NT2/D1 (cell line): ENCODE data around the gene DMPK.
A peak's percentile ranks its signal among the peaks of the same experiment; 100 is the strongest.
"Not testable (repeated sequence)": the region's sequence is repeated elsewhere in the genome, so short reads cannot be mapped to it uniquely, and the experiment has no call there.

Experiments used
- DNase-seq: peaks from one replicate; pipeline ENCODE4 v3.0.0-alpha.2; 2011; ENCODE audit warnings: low read depth, low spot score
- H3K27me3 ChIP-seq: 2 replicates; pipeline ENCODE4 v1.6.0; 2011; ENCODE audit warnings: mild to moderate bottlenecking; ENCODE audit not compliant: insufficient read length, insufficient read depth
- H3K36me3 ChIP-seq: 2 replicates; pipeline ENCODE4 v1.6.1; 2011; ENCODE audit warnings: mild to moderate bottlenecking, low read length, mixed read lengths; ENCODE audit not compliant: insufficient read depth, insufficient read length
- H3K4me1 ChIP-seq: 2 replicates; pipeline ENCODE4 v1.5.1; 2011; ENCODE audit not compliant: insufficient read depth, insufficient read length
- H3K4me3 ChIP-seq: 2 replicates; pipeline ENCODE4 v1.5.1; 2011; ENCODE audit warnings: low read depth; ENCODE audit not compliant: insufficient read length
- H3K9ac ChIP-seq: 2 replicates; pipeline ENCODE4 v1.6.0; 2011; ENCODE audit warnings: low read depth; ENCODE audit not compliant: insufficient read length
- H3K9me3 ChIP-seq: 2 replicates; pipeline ENCODE4 v1.5.1; 2011; ENCODE audit warnings: mild to moderate bottlenecking, low read length; ENCODE audit not compliant: insufficient read depth
- SUZ12 ChIP-seq: IDR thresholded peaks from 2 replicates; pipeline ENCODE4 v1.6.1; 2011; ENCODE audit not compliant: insufficient read length, insufficient read depth; ENCODE audit errors: extremely low read depth
- YY1 ChIP-seq: IDR thresholded peaks from 2 replicates; pipeline ENCODE4 v1.6.1; 2011; ENCODE audit not compliant: insufficient read length, insufficient read depth
- ZNF274 ChIP-seq: IDR thresholded peaks from 2 replicates; pipeline ENCODE4 v1.6.1; 2011; ENCODE audit warnings: mild to moderate bottlenecking, low read depth, low read length

DMPK gene

DNA sequence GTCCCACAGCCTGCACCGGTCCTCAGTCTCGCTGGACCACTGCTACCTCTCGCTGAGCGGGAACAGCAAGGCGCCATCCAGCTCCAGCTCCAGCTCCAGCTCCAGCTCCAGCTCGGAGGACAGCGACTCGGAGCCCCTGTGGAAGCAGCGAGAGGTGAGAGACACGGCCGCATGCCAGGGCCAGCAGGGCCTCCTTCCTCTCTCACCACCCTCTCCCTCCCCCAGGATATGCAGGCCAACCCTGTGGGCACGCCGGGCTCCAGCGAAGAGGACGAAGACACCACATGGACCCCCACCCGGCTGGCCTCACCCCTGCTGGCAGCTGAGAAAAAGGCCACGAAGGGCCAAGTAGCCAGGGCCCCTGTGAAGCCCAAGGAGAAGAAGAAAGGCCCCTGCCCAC, 20.6 kb downstream of the DMPK start:
- Histone ChIP-seq H3K27me3 (peaks cover 3% of the 10 kb centered on the region), H3K4me1 (peaks cover 13% of the 10 kb centered on the region), H3K36me3 (peaks cover 8% of the 10 kb centered on the region), H3K4me3 (no peak overlapping the region), H3K9me3 (no peaks in the 10 kb centered on the region), H3K9ac (peak overlapping the region; percentile 8)
- TF ChIP-seq SUZ12 (no peak), ZNF274 (no peak), YY1 (no peak)
- DNase-seq = no peak

DNA sequence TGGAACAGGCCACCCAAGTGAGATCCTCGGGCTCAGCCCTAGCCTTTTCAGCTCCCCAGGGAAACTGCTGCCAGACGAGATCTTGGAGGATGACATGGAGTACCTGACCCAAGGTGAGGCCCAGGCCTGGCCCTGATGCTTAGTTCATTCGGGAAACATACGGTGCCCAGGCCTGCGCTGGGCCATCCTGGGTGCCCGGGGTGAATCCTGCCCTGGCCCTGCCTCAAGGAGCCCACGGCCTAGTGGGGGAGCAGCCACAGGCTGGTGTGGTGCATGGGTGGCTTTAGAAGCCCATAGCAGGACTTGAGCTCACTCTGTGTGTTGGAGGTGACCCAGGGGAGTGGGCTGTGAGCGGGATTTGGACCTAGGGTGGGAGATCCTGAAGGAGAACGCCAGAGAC, 23.4 kb downstream of the DMPK start:
- Histone ChIP-seq H3K9me3 (no peaks in the 10 kb centered on the region), H3K27me3 (peaks cover 3% of the 10 kb centered on the region), H3K36me3 (no peaks in the 10 kb centered on the region), H3K9ac (peak overlapping the region; percentile 21), H3K4me1 (peaks cover 4% of the 10 kb centered on the region), H3K4me3 (no peak overlapping the region)
- TF ChIP-seq YY1 (no peak), SUZ12 (no peak)
- no peak for DNase-seq

DNA sequence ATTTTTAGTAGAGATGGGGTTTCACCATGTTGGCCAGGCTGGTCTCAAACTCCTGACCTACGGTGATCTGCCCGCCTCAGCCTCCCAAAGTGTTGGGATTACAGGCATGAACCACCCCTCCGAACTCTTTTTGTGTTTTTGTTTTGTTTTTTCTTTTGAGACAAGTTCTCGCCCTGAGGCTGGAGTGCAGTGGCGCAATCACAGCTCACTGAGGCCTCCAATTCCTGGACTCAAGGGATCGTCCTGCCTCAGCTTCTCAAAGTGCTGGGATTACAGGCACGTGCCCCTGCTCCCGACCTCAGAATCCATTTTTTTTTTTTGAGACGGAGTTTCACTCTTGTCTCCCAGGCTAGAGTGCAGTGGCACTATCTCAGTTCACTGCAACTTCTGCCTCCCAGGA, 24.6 kb downstream of the DMPK start:
- DNase-seq = no peak
- Histone ChIP-seq H3K4me1 (peaks cover 2% of the 10 kb centered on the region), H3K36me3 (no peaks in the 10 kb centered on the region), H3K9ac (no peak overlapping the region), H3K9me3 (no peaks in the 10 kb centered on the region), H3K27me3 (peaks cover 3% of the 10 kb centered on the region), H3K4me3 (no peak overlapping the region)
- TF ChIP-seq ZNF274 (no peak), SUZ12 (no peak), YY1 (no peak)

DNA sequence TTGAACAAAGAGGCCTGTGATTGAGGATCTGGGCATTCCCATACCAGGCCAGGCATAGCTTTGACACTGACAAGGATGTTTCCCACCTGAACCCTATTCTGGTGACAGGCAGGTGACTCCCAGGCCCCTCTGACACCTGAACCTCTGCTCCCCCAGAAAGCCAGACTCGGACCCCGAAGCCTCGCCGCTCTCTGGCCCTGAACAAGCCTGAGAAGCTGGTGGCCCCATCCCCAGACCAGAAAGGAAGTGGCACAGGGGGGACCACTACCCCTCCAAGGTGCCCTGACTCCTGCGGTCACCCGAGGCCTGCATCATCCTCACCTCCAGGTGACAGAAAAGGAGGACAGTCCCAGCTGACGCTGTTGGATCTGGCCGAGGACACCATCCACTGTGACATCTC, 28.0 kb downstream of the DMPK start:
- Histone ChIP-seq H3K4me3 (no peak overlapping the region), H3K27me3 (no peaks in the 10 kb centered on the region), H3K9ac (no peak overlapping the region), H3K9me3 (no peaks in the 10 kb centered on the region), H3K36me3 (no peaks in the 10 kb centered on the region), H3K4me1 (peaks cover 2% of the 10 kb centered on the region)
- no peak for DNase-seq
- no peak for TF ChIP-seq SUZ12
- TF ChIP-seq YY1 = no peak
- no peak for TF ChIP-seq ZNF274

DNA sequence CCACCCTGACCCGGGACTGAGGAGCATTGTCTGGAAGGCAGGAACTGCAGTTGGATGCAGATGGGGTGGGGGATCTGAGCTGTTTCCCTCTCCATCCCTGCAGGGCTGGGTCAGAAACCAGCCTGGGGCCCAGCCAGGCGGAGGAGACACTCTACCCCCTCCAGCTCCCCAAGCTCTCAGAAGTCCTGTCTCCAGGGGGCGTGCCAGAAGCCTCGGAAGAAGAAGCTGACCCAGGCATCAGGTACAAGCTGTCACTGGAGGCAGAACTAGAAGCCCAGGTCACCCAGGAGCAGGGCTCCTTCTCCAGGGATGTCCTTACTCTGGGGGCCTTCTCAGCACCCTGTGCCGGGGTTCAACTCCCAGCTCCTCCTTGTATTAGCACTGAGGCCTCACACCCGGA, 28.7 kb downstream of the DMPK start:
- Histone ChIP-seq H3K9ac (no peak overlapping the region), H3K4me3 (no peak overlapping the region), H3K27me3 (no peaks in the 10 kb centered on the region), H3K36me3 (no peaks in the 10 kb centered on the region), H3K4me1 (peaks cover 2% of the 10 kb centered on the region), H3K9me3 (no peaks in the 10 kb centered on the region)
- DNase-seq = no peak
- TF ChIP-seq SUZ12 = no peak
- TF ChIP-seq ZNF274 = no peak
- no peak for TF ChIP-seq YY1

DNA sequence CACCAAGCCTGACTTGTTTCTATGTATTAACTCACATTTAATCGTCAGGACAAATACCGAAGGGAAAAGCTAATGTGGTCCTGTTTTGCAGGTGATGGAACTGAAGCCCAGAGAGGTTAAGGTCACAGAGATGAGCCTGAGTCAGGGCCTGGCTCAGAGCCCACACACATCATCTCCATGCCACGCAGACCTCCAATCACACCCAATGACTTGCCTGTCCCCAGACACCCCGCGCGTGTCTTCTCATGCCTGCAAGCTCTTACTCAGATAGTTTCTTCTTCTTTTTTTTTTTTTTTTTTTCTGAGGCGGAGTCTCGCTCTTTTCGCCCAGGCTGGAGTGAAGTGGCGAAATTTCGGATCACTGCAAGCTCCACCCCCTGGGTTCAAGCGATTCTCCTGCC, 29.7 kb downstream of the DMPK start:
- H3K4me1 ChIP-seq = peaks cover 2% of the 10 kb centered on the region
- H3K27me3 ChIP-seq = no peaks in the 10 kb centered on the region
- H3K9ac ChIP-seq = no peak overlapping the region
- no peak for TF ChIP-seq SUZ12
- TF ChIP-seq ZNF274 = no peak
- no peak overlapping the region for H3K4me3 ChIP-seq
- no peaks in the 10 kb centered on the region for H3K36me3 ChIP-seq
- H3K9me3 ChIP-seq = no peaks in the 10 kb centered on the region
- DNase-seq = no peak

DNA sequence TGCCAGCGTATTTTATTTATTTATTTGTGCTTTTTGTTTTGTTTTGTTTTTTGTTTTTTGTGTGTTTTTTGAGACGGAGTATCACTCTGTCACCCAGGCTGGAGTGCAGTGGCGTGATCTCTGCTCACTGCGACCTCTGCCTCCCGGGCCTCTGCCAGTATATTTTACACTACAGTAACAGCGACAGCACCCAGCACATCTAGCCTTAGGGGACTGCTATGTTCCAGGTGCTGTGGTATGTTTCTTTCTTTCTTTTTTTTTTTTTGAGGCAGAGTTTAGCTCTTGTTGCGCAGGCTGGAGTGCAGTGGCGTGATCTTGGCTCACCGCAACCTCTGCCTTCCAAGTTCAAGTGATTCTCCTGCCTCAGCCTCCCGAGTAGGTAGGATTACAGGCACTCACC, 30.8 kb downstream of the DMPK start:
- H3K27me3 ChIP-seq, H3K4me3 ChIP-seq, H3K4me1 ChIP-seq, DNase-seq, H3K36me3 ChIP-seq, H3K9ac ChIP-seq, H3K9me3 ChIP-seq: not testable (repeated sequence)

DNA sequence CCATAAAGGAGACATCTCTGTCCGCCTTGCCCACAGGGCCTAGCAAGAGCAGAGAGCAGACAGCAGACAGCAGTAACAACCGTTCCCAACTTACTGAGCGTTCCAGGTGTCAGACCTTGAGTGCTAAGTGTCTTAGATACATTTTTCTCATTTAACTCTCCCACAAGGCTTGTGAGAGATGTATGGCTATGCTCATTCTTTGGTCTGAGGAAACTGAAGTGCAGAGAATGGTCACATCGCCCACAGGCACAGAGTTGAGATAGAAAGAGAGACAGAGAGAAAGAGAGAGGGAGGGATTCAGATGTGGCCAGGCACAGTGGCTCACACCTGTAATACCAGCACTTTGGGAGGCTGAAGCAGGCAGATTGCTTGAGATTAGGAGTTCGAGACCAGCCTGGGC, 34.8 kb downstream of the DMPK start:
- Histone ChIP-seq H3K36me3 (no peaks in the 10 kb centered on the region), H3K9ac (no peak overlapping the region), H3K4me1 (peaks cover 3% of the 10 kb centered on the region), H3K27me3 (no peaks in the 10 kb centered on the region), H3K4me3 (no peak overlapping the region), H3K9me3 (no peaks in the 10 kb centered on the region)
- no peak for DNase-seq
- no peak for TF ChIP-seq SUZ12
- no peak for TF ChIP-seq YY1
- TF ChIP-seq ZNF274 = no peak
